ENCODE data around the gene RPS6KB2.
"Not testable (repeated sequence)": the region's sequence is repeated elsewhere in the genome, so short reads cannot be mapped to it uniquely, and the experiment has no call there.

Gene RPS6KB2

DNA sequence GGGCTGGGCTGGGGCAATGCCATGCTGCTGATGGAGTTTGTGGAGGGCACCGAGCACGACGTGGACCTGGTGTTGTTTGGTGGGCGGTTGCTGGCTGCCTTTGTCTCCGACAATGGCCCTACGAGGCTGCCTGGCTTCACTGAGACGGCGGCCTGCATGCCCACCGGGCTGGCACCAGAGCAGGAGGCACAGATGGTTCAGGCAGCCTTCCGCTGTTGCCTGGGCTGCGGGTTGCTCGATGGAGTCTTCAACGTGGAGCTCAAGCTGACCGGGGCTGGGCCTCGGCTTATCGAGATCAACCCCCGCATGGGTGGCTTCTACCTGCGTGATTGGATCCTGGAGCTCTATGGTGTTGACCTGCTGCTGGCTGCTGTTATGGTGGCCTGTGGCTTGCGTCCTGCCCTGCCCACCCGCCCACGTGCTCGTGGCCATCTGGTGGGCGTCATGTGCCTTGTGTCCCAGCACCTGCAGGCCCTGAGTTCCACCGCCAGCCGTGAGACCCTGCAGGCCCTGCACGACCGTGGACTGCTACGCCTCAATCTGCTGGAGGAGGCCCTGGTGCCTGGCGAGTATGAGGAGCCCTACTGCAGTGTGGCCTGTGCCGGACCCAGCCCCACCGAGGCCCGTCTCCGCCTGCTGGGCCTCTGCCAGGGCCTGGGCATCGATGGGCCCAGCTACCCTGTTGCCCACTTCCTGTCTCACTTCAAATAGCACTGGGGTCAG is 4.2 kb upstream of the RPS6KB2 start:
- no peak overlapping the region for H3K27ac ChIP-seq (replicated peaks)
- DNase-seq (ENCODE audit: low read depth in 1 of 2, low spot score in 1 of 2): no peak
- TF ChIP-seq SPI1 (IDR thresholded peaks at IDR 0.05; ENCODE audit: borderline replicate concordance, low read depth): no peak
- TF ChIP-seq POLR2AphosphoS5 (IDR thresholded peaks at IDR 0.05; ENCODE audit: low read depth): no peak
- no peak for TF ChIP-seq GABPA (IDR thresholded peaks at IDR 0.05; ENCODE audit: low read depth)
- TF ChIP-seq, protein P1, sequence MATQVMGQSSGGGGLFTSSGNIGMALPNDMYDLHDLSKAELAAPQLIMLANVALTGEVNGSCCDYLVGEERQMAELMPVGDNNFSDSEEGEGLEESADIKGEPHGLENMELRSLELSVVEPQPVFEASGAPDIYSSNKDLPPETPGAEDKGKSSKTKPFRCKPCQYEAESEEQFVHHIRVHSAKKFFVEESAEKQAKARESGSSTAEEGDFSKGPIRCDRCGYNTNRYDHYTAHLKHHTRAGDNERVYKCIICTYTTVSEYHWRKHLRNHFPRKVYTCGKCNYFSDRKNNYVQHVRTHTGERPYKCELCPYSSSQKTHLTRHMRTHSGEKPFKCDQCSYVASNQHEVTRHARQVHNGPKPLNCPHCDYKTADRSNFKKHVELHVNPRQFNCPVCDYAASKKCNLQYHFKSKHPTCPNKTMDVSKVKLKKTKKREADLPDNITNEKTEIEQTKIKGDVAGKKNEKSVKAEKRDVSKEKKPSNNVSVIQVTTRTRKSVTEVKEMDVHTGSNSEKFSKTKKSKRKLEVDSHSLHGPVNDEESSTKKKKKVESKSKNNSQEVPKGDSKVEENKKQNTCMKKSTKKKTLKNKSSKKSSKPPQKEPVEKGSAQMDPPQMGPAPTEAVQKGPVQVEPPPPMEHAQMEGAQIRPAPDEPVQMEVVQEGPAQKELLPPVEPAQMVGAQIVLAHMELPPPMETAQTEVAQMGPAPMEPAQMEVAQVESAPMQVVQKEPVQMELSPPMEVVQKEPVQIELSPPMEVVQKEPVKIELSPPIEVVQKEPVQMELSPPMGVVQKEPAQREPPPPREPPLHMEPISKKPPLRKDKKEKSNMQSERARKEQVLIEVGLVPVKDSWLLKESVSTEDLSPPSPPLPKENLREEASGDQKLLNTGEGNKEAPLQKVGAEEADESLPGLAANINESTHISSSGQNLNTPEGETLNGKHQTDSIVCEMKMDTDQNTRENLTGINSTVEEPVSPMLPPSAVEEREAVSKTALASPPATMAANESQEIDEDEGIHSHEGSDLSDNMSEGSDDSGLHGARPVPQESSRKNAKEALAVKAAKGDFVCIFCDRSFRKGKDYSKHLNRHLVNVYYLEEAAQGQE (IDR thresholded peaks at IDR 0.05; ENCODE audit: insufficient replicate concordance, low read depth): no peak
- TF ChIP-seq, protein P2, sequence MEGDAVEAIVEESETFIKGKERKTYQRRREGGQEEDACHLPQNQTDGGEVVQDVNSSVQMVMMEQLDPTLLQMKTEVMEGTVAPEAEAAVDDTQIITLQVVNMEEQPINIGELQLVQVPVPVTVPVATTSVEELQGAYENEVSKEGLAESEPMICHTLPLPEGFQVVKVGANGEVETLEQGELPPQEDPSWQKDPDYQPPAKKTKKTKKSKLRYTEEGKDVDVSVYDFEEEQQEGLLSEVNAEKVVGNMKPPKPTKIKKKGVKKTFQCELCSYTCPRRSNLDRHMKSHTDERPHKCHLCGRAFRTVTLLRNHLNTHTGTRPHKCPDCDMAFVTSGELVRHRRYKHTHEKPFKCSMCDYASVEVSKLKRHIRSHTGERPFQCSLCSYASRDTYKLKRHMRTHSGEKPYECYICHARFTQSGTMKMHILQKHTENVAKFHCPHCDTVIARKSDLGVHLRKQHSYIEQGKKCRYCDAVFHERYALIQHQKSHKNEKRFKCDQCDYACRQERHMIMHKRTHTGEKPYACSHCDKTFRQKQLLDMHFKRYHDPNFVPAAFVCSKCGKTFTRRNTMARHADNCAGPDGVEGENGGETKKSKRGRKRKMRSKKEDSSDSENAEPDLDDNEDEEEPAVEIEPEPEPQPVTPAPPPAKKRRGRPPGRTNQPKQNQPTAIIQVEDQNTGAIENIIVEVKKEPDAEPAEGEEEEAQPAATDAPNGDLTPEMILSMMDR (IDR thresholded peaks at IDR 0.05; ENCODE audit: insufficient read depth, low read length): no peak
- no peaks in the 10 kb centered on the region for H3K27me3 ChIP-seq (ENCODE audit: insufficient read depth, poor library complexity, severe bottlenecking)
- no peak overlapping the region for H3K4me3 ChIP-seq (replicated peaks; ENCODE audit: insufficient read depth, low read length)

DNA sequence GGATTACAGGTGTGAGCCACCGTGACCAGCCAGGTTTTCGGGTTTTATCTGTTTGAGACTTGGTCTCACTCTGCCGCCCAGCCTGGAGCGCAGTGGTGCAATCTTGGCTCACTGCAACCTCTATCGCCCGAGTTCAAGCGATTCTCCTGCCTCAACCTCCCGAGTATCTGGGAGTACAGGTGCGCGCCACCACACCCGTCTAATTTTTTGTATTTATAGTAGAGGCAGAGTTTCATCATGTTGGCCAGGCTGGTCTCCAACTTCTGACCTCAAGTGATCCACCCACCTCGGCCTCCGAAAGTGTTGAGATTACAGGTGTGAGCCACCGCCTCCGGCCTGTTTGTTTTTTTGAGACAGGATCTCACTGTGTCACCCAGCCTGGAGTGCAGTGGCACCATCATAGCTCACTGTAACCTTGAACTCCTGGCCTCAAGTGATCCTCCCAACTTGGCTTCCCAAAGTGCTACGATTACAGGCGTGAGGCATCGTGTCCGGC is 882 bp upstream of the RPS6KB2 start:
- not testable (repeated sequence) for H3K27me3 ChIP-seq (ENCODE audit: insufficient read depth, poor library complexity, severe bottlenecking); DNase-seq (ENCODE audit: low read depth in 1 of 2, low spot score in 1 of 2)
- peak overlapping the region; percentile 74 for H3K27ac ChIP-seq (replicated peaks)
- H3K4me3 ChIP-seq (replicated peaks; ENCODE audit: insufficient read depth, low read length): peak overlapping the region; percentile 84

DNA sequence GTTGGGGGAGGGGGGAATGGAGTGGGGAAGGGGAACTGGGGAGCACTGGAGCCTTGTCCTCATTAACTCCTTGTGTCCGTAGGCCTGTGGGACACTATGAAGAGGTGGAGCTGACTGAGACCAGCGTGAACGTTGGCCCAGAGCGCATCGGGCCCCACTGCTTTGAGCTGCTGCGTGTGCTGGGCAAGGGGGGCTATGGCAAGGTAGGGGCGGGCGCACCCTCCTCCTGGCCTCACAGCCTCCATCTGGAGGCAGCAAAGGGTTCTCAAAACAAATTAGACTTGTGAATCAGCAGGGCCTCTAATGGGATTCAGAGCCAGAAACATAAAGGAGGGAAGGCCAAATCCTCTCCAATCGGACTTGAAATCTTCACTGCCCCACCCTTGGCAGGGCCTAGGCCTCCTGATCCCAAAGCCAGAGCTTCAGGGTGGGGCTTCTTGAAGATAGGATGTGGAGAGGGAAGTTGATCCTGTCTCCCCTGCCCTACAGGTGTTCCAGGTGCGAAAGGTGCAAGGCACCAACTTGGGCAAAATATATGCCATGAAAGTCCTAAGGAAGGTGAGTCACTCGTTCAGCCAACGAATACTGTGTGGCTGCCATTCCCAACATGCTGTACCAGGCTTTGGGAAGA is 859 bp downstream of the RPS6KB2 start:
- Histone ChIP-seq H3K27ac (replicated peaks) (peak overlapping the region; percentile 74), H3K27me3 (ENCODE audit: insufficient read depth, poor library complexity, severe bottlenecking) (no peaks in the 10 kb centered on the region), H3K4me3 (replicated peaks; ENCODE audit: insufficient read depth, low read length) (peak overlapping the region; percentile 84)
- no peak for TF ChIP-seq GABPA (IDR thresholded peaks at IDR 0.05; ENCODE audit: low read depth)
- no peak for TF ChIP-seq SPI1 (IDR thresholded peaks at IDR 0.05; ENCODE audit: borderline replicate concordance, low read depth)
- TF ChIP-seq, protein P2 (IDR thresholded peaks at IDR 0.05; ENCODE audit: insufficient read depth, low read length): no peak
- TF ChIP-seq, protein P1 (IDR thresholded peaks at IDR 0.05; ENCODE audit: insufficient replicate concordance, low read depth): no peak
- no peak for TF ChIP-seq POLR2AphosphoS5 (IDR thresholded peaks at IDR 0.05; ENCODE audit: low read depth)
- no peak for DNase-seq (ENCODE audit: low read depth in 1 of 2, low spot score in 1 of 2)

DNA sequence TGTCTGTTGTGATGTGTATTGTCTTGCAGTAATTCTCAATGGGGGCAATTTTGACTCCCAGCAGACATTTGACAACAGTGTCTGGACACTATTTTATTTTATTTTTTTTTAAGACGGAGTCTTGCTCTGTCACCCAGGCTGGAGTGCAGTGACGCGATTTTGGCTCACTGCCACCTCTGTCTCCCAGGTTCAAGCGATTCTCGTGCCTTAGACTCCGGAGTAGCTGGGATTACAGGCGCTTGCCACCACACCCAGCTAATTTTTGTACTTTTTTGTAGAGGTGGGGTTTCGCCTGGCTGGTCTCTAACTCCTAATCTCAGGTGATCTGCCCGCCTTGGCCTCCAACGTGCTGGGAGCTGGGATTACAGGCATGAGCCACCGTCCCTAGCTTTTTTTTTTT is 1.4 kb downstream of the RPS6KB2 start:
- H3K27me3 ChIP-seq (ENCODE audit: insufficient read depth, poor library complexity, severe bottlenecking): no peaks in the 10 kb centered on the region
- no peak overlapping the region for H3K27ac ChIP-seq (replicated peaks)
- TF ChIP-seq POLR2AphosphoS5 (IDR thresholded peaks at IDR 0.05; ENCODE audit: low read depth) (no peak), GABPA (IDR thresholded peaks at IDR 0.05; ENCODE audit: low read depth) (no peak), SPI1 (IDR thresholded peaks at IDR 0.05; ENCODE audit: borderline replicate concordance, low read depth) (no peak)
- TF ChIP-seq, protein P2 (IDR thresholded peaks at IDR 0.05; ENCODE audit: insufficient read depth, low read length): no peak
- TF ChIP-seq, protein P1 (IDR thresholded peaks at IDR 0.05; ENCODE audit: insufficient replicate concordance, low read depth): no peak
- H3K4me3 ChIP-seq (replicated peaks; ENCODE audit: insufficient read depth, low read length): no peak overlapping the region
- no peak for DNase-seq (ENCODE audit: low read depth in 1 of 2, low spot score in 1 of 2)

Measured in HL-60 (cell line).